ENCODE results near the gene GALNT18.

DNA sequence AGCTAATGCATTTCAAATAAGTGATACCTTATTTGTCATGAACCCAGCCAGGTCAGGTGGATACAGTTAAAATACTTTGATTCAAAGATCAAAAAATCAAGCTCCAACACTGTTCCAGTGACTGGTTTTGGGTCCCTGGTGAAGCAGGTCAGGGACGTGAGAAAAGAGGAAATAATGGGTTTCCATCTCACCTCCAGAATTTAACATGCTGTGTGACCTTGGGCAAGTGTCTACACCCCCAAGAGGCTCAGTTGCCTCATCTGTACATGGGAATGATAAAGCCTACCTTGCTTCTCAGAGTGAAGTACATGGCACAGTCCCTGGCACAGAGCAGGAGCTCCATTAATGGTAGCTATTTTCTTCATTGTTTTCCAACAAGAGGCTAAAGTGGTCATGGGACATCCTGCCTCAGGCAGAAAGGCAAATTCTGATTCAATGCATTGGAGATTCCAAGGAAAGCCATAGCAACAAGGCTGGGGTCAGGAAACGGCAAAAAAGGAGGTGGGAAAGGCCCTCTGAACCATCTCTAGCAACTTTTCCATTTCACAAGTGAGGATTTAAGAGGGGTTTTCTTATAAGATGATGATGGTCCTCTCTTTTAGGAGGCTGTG is 377.2 kb downstream of the GALNT18 start:
- TF ChIP-seq CTCF (conservative IDR thresholded peaks at IDR 0.05; ENCODE audit: low read depth in 2 of 2) (no peak), POLR2AphosphoS5 (IDR thresholded peaks at IDR 0.05; ENCODE audit: low read depth) (no peak), ZNF331 (CRISPR knock-in tag; IDR thresholded peaks at IDR 0.05; ENCODE audit: low read depth) (no peak), EZH2 (IDR thresholded peaks at IDR 0.05; ENCODE audit: low read depth, unreplicated experiment) (no peak), ZNF114 (CRISPR knock-in tag; IDR thresholded peaks at IDR 0.05) (no peak), CREB1 (CRISPR knock-in tag; IDR thresholded peaks at IDR 0.05; ENCODE audit: low read depth) (no peak)
